Kidney glomerular epithelial cell (primary cell): Measurements from ENCODE around the gene DKC1.
"Not testable (repeated sequence)": the region's sequence is repeated elsewhere in the genome, so short reads cannot be mapped to it uniquely, and the experiment has no call there.

Experiments
- DNase-seq: peaks from one replicate; lab custom pipeline; 2025; lab: John Stamatoyannopoulos, UW

DKC1 gene

GRCh38 chrX:154793084-154793795, 30.6 kb downstream of the DKC1 start:
- no peak for DNase-seq

GRCh38 chrX:154795016-154795415, 32.4 kb downstream of the DKC1 start:
- no peak for DNase-seq

- no peak for DNase-seq
These were observed 34.3 kb downstream of the DKC1 start for GRCh38 chrX:154797006-154797405.

- DNase-seq: no peak
These were observed 37.1 kb downstream of the DKC1 start for GRCh38 chrX:154799556-154800348.

GRCh38 chrX:154800478-154801210, 38.0 kb downstream of the DKC1 start:
- DNase-seq: no peak

- DNase-seq: no peak
These were observed 40.3 kb downstream of the DKC1 start for GRCh38 chrX:154802947-154803346.

- no peak for DNase-seq
These were observed 41.7 kb downstream of the DKC1 start for GRCh38 chrX:154804261-154804956.

- peak; percentile 23 for DNase-seq
These were observed 42.5 kb downstream of the DKC1 start, which contains the start of gene MPP1 for GRCh38 chrX:154804957-154805695. Gene MPP1, minus strand, starts transcription at chrX:154805485. Its CDS starts 112 bp downstream, at chrX:154805373.

GRCh38 chrX:154805696-154806091, 43.0 kb downstream of the DKC1 start:
- no peak for DNase-seq

- no peak for DNase-seq
These were observed 44.3 kb downstream of the DKC1 start for GRCh38 chrX:154806837-154807501.

GRCh38 chrX:154809939-154810665, 47.4 kb downstream of the DKC1 start:
- DNase-seq: no peak

- no peak for DNase-seq
These were observed 49.9 kb downstream of the DKC1 start for GRCh38 chrX:154812341-154813101.

GRCh38 chrX:154813801-154814200, 51.1 kb downstream of the DKC1 start:
- DNase-seq: no peak

GRCh38 chrX:154815274-154815818, 52.7 kb downstream of the DKC1 start:
- DNase-seq: no peak

GRCh38 chrX:154816326-154816898, 53.7 kb downstream of the DKC1 start:
- DNase-seq: not testable (repeated sequence)

GRCh38 chrX:154817048-154817618, 54.5 kb downstream of the DKC1 start:
- not testable (repeated sequence) for DNase-seq

GRCh38 chrX:154818916-154819770, 56.5 kb downstream of the DKC1 start:
- DNase-seq: no peak
